SK-N-SH (cell line): ENCODE measurements around the gene NKAIN4. TPM values are rescaled to one million over a fixed set of nuclear protein-coding genes. Genes with fewer than 3 reads are reported as not detected.

Experiments used
- CTCF ChIA-PET: fragments of 300-600, 350-600 bp; formaldehyde crosslinking; extraction: SDS; loops from one replicate; lab custom pipeline; 2021; lab: Yijun Ruan, JAX
- POLR2A ChIA-PET: fragments of 350-600 bp; sonication (Branson Sonifier 250); formaldehyde crosslinking; extraction: SDS; loops from one replicate; lab custom pipeline; 2020; ENCODE audit warnings: antibody characterized with exemption, inconsistent platforms; lab: Yijun Ruan, JAX
- DNase-seq: peaks from one replicate; pipeline ENCODE4 v3.0.0; 2012
- H2AFZ ChIP-seq: fragments of 200-600 bp; sonication (generic); 2 replicates; pipeline ENCODE4 v1.8.1; 2016; ENCODE audit warnings: antibody characterized with exemption, mild to moderate bottlenecking, low read depth
- H3F3A ChIP-seq: fragments of 200-600 bp; sonication (generic); replicated peaks from 2 replicates; pipeline ENCODE3; 2016; ENCODE audit warnings: antibody characterized with exemption, mild to moderate bottlenecking; ENCODE audit not compliant: insufficient read depth
- H3K27ac ChIP-seq, 2 experiments: fragments of 200-500 bp in 1 of 2; fragments of 200-600 bp in 1 of 2; sonication (Bioruptor generic) in 1 of 2; sonication (generic), shearing (Covaris generic) in 1 of 2; 2 replicates each; pipeline versions ENCODE4 v1.5.1 to v1.6.1; 2014 to 2016; ENCODE audit warnings: low read depth in 2 of 2, inconsistent platforms in 1 of 2, low read length in 1 of 2, mild to moderate bottlenecking in 1 of 2, mixed read lengths in 1 of 2
- H3K27me3 ChIP-seq: fragments of 200-600 bp; sonication (generic), shearing (Covaris generic); 2 replicates; pipeline ENCODE4 v1.6.1; 2016; ENCODE audit warnings: mixed run types; ENCODE audit not compliant: insufficient read depth
- H3K36me3 ChIP-seq, 2 experiments: fragments of 200-500 bp in 1 of 2; fragments of 200-600 bp in 1 of 2; sonication (Bioruptor generic) in 1 of 2; sonication (generic) in 1 of 2; replicated peaks in 1 of 2; 2 replicates each; pipeline versions ENCODE3 to v1.5.1; 2014 to 2016; ENCODE audit warnings: low read length in 1 of 2, mild to moderate bottlenecking in 1 of 2; ENCODE audit not compliant: insufficient read depth in 2 of 2, control insufficient read depth in 1 of 2
- H3K4me1 ChIP-seq, 2 experiments: fragments of 200-500 bp in 1 of 2; fragments of 200-600 bp in 1 of 2; sonication (Bioruptor generic) in 1 of 2; sonication (generic), shearing (Covaris generic) in 1 of 2; 2 replicates each; pipeline versions ENCODE4 v1.5.1 to v1.6.1; 2014 to 2016; ENCODE audit warnings: low read depth in 1 of 2, low read length in 1 of 2, mixed run types in 1 of 2; ENCODE audit not compliant: insufficient read depth in 2 of 2, control insufficient read depth in 1 of 2
- H3K4me2 ChIP-seq: fragments of 200-600 bp; sonication (generic), shearing (Covaris generic); 2 replicates; pipeline ENCODE4 v1.6.1; 2017; ENCODE audit warnings: mixed run types
- H3K4me3 ChIP-seq, 2 experiments: fragments of 200-500 bp in 1 of 2; fragments of 200-600 bp in 1 of 2; sonication (Bioruptor generic) in 1 of 2; sonication (generic), shearing (Covaris generic) in 1 of 2; 2 replicates each; pipeline versions ENCODE4 v1.5.1 to v1.8.1; 2014 to 2016; ENCODE audit warnings: low read depth in 2 of 2, inconsistent platforms in 1 of 2, low read length in 1 of 2, mild to moderate bottlenecking in 1 of 2, mixed read lengths in 1 of 2, moderate library complexity in 1 of 2
- H3K79me2 ChIP-seq: fragments of 200-600 bp; sonication (generic); 2 replicates; pipeline ENCODE4 v1.8.1; 2017; ENCODE audit warnings: mild to moderate bottlenecking; ENCODE audit not compliant: insufficient read depth
- H3K9ac ChIP-seq: fragments of 200-600 bp; sonication (generic); 2 replicates; pipeline ENCODE4 v1.6.1; 2017; ENCODE audit warnings: mixed run types
- H3K9me2 ChIP-seq: fragments of 200-600 bp; sonication (generic); 2 replicates; pipeline ENCODE4 v1.6.1; 2017; ENCODE audit warnings: mixed run types
- H3K9me3 ChIP-seq: fragments of 200-600 bp; sonication (generic); 2 replicates; pipeline ENCODE4 v1.6.1; 2017; ENCODE audit warnings: mixed run types, mild to moderate bottlenecking, moderate library complexity
- H4K20me1 ChIP-seq: fragments of 200-600 bp; sonication (generic); 2 replicates; pipeline ENCODE4 v1.6.1; 2017; ENCODE audit warnings: mild to moderate bottlenecking, mixed run types; ENCODE audit not compliant: insufficient read depth
- CHD2 ChIP-seq: fragments of 150-350 bp; IDR thresholded peaks from 2 replicates; pipeline ENCODE4 v1.6.1; 2018; ENCODE audit warnings: low read length; ENCODE audit not compliant: partially characterized antibody
- EZH2phosphoT487 ChIP-seq: fragments of 200-600 bp; sonication (generic); IDR thresholded peaks from 2 replicates; pipeline ENCODE4 v1.6.1; 2017; ENCODE audit warnings: low read depth, mixed run types, mild to moderate bottlenecking, antibody characterized with exemption, moderate library complexity, borderline replicate concordance
- FOXM1 ChIP-seq: IDR thresholded peaks from 2 replicates; pipeline ENCODE4 v1.4.0; 2012; ENCODE audit warnings: low read depth, mild to moderate bottlenecking
- GABPA ChIP-seq: IDR thresholded peaks from 2 replicates; pipeline ENCODE4 v1.4.0; 2012; ENCODE audit warnings: low read depth, mild to moderate bottlenecking
- IRF3 ChIP-seq: fragments of 150-350 bp; IDR thresholded peaks from 2 replicates; pipeline ENCODE4 v1.6.1; 2016; ENCODE audit warnings: mild to moderate bottlenecking, low read depth, low read length
- JUND ChIP-seq: IDR thresholded peaks from 2 replicates; pipeline ENCODE4 v1.4.0; 2012
- MEF2A ChIP-seq: IDR thresholded peaks from 2 replicates; pipeline ENCODE4 v1.4.0; 2012; ENCODE audit warnings: low read depth, borderline replicate concordance
- NFIC ChIP-seq: IDR thresholded peaks from 2 replicates; pipeline ENCODE4 v1.4.0; 2012; ENCODE audit warnings: borderline replicate concordance
- PBX3 ChIP-seq: IDR thresholded peaks from 2 replicates; pipeline ENCODE4; 2012
- RAD21 ChIP-seq: IDR thresholded peaks from 2 replicates; pipeline ENCODE4 v1.6.1; 2012; ENCODE audit warnings: mild to moderate bottlenecking, low read length
- REST ChIP-seq: IDR thresholded peaks from 2 replicates; pipeline ENCODE4 v1.6.1; 2012; ENCODE audit warnings: mild to moderate bottlenecking, low read depth, low read length, moderate library complexity
- RFX5 ChIP-seq: IDR thresholded peaks from 2 replicates; pipeline ENCODE4 v1.6.1; 2012; ENCODE audit warnings: mild to moderate bottlenecking, improper control_type of control experiment, low read length
- SIN3A ChIP-seq: IDR thresholded peaks from 2 replicates; pipeline ENCODE4 v1.6.1; 2012; ENCODE audit warnings: low read depth, mild to moderate bottlenecking, low read length, moderate library complexity, borderline replicate concordance
- TCF12 ChIP-seq: IDR thresholded peaks from 2 replicates; pipeline ENCODE4 v1.4.0; 2012
- TEAD4 ChIP-seq: IDR thresholded peaks from 2 replicates; pipeline ENCODE4 v1.4.0; 2012; ENCODE audit warnings: mild to moderate bottlenecking, borderline replicate concordance; ENCODE audit not compliant: insufficient read depth
- USF1 ChIP-seq: IDR thresholded peaks from 2 replicates; pipeline ENCODE4 v1.4.0; 2012; ENCODE audit warnings: low read depth, borderline replicate concordance
- YY1 ChIP-seq: IDR thresholded peaks from 2 replicates; pipeline ENCODE4 v1.4.0; 2012; ENCODE audit warnings: low read depth, mild to moderate bottlenecking
- ZBTB33 ChIP-seq: IDR thresholded peaks from 2 replicates; pipeline ENCODE4 v1.4.0; 2012; ENCODE audit warnings: low read depth, borderline replicate concordance
- WGBS: methylation state at CpG from one replicate; pipeline ENCODE4 v1.1.6; 2017; ENCODE audit warnings: low lambda C conversion rate; 5-methylcytosine and 5-hydroxymethylcytosine counted together
- polyA plus RNA-seq, 3 experiments: library from polyadenylated mRNA; depleted of rRNA; stranded (reverse); fragments of >200 nt; gene quantifications; 2 replicates each; pipeline ENCODE4 v1.2.3, GENCODE V29; 2012

NKAIN4 gene
- polyA plus RNA-seq, 1 of the 3 experiments (the other 2 are of a cell fraction) = not detected

- Histone ChIP-seq H4K20me1 (no peaks in the 10 kb centered on the region), H3K9me3 (no peaks in the 10 kb centered on the region), H3K4me3 (no peak overlapping the region), H3K9me2 (no peaks in the 10 kb centered on the region), H2AFZ (no peak overlapping the region), H3F3A (no peaks in the 10 kb centered on the region), H3K36me3 (no peaks in the 10 kb centered on the region), H3K27me3 (peaks cover 41% of the 10 kb centered on the region), H3K4me2 (no peak overlapping the region), H3K4me1 (peaks cover 0 to 5% of the 10 kb centered on the region in 2 experiments; a peak in 1 of 4 replicates), H3K79me2 (no peaks in the 10 kb centered on the region), H3K9ac (no peak overlapping the region), H3K27ac (no peak overlapping the region)
- CTCF ChIA-PET = interaction anchor here (1.3 kb wide), 1 partner anchor 125 kb away, joined by 3 read pairs; no protein-coding TSS in a partner anchor
- TF ChIP-seq FOXM1 (no peak), PBX3 (no peak), EZH2phosphoT487 (no peak), MEF2A (no peak), RFX5 (no peak)
- 72% methylated on average over 4 of the region's 4 CpGs for WGBS
- no peak for DNase-seq
- POLR2A ChIA-PET = no interaction called here
Observed at GRCh38 chr20:63256954-63257353, 2.7 kb upstream of the NKAIN4 start.

GRCh38 chr20:63255931-63256704, 1.9 kb upstream of the NKAIN4 start:
- ChIA-PET CTCF (interaction anchor here (0.9 to 5.8 kb wide), 4 partner anchors 9 to 126 kb away, joined by 3 to 74 read pairs (median 4); no protein-coding TSS in a partner anchor), POLR2A (no interaction called here)
- Histone ChIP-seq H3K4me1 (peaks cover 0 to 5% of the 10 kb centered on the region in 2 experiments; a peak in 1 of 4 replicates), H3K79me2 (no peaks in the 10 kb centered on the region), H3K9me2 (no peaks in the 10 kb centered on the region), H3K4me2 (no peak overlapping the region), H2AFZ (no peak overlapping the region), H4K20me1 (no peaks in the 10 kb centered on the region), H3F3A (no peaks in the 10 kb centered on the region), H3K9me3 (no peaks in the 10 kb centered on the region), H3K27me3 (peaks cover 36% of the 10 kb centered on the region), H3K9ac (no peak overlapping the region), H3K27ac (no peak overlapping the region), H3K4me3 (no peak overlapping the region), H3K36me3 (no peaks in the 10 kb centered on the region)
- 75% methylated on average over 22 of the region's 31 CpGs for WGBS
- no peak for DNase-seq
- no peak for TF ChIP-seq NFIC
- TF ChIP-seq MEF2A = no peak
- TF ChIP-seq REST = no peak
- no peak for TF ChIP-seq ZBTB33
- TF ChIP-seq CHD2 = no peak
- TF ChIP-seq TEAD4 = no peak
- TF ChIP-seq IRF3 = no peak
- TF ChIP-seq JUND = no peak
- no peak for TF ChIP-seq GABPA
- TF ChIP-seq USF1 = no peak
- TF ChIP-seq RAD21 = no peak
- no peak for TF ChIP-seq EZH2phosphoT487
- TF ChIP-seq YY1 = no peak
- TF ChIP-seq SIN3A = no peak
- TF ChIP-seq TCF12 = no peak
